ENCODE data around the gene SLC12A4. TPM values are rescaled to one million over a fixed set of nuclear protein-coding genes. Genes with fewer than 3 reads are reported as not detected.

The SLC12A4 gene
- total and polyA plus RNA-seq, 4 donors, result 8.0 to 37.3 (median 17.1) TPM

GRCh38 chr16:67969254-67970039 lies 1.0 kb upstream of the SLC12A4 start:
- peak overlapping the region; percentile 60 to 67 for H3K9ac ChIP-seq (ENCODE audit: low read depth in 1 of 2, low read length in 2 of 2)
- H3K36me3 ChIP-seq (ENCODE audit: control insufficient read depth in 4 of 4, insufficient read depth in 3 of 4, low read depth in 1 of 4, low read length in 3 of 4), result no peaks in the 10 kb centered on the region
- WGBS, result 55% methylated on average over 40 of the region's 40 CpGs
- TF ChIP-seq EGR1 (IDR thresholded peaks at IDR 0.05; ENCODE audit: low read depth in 2 of 2), result no peak
- TF ChIP-seq GABPA (IDR thresholded peaks at IDR 0.05 in 1 of 2, conservative IDR thresholded peaks at IDR 0.05 in 1 of 2), result no peak
- no peak for TF ChIP-seq TAF1 (conservative IDR thresholded peaks at IDR 0.05)
- no peaks in the 10 kb centered on the region for H3K27me3 ChIP-seq (ENCODE audit: control insufficient read depth in 4 of 4, insufficient read depth in 4 of 4, low read length in 3 of 4)
- peak overlapping the region; percentile 63 to 80 (median 76) for H3K4me3 ChIP-seq (ENCODE audit: low read depth in 1 of 3, low read length in 3 of 3)
- peak; percentile 66 for DNase-seq (ENCODE audit: low spot score)
- peak overlapping the region; percentile 80 to 91 for H3K27ac ChIP-seq (ENCODE audit: low read depth in 1 of 2, low read length in 2 of 2)
- peaks cover 3 to 26% (median 18%) of the 10 kb centered on the region in 4 donors for H3K4me1 ChIP-seq (ENCODE audit: control insufficient read depth in 4 of 4, insufficient read depth in 4 of 4, low read length in 3 of 4)
- no peaks in the 10 kb centered on the region for H3K9me3 ChIP-seq (ENCODE audit: control insufficient read depth in 4 of 4, low read length in 3 of 4)

- H3K9ac ChIP-seq (ENCODE audit: low read depth in 1 of 2, low read length in 2 of 2), result peak overlapping the region; percentile 57 to 88
- H3K27ac ChIP-seq (ENCODE audit: low read depth in 1 of 2, low read length in 2 of 2), result peak overlapping the region; percentile 80 to 91
- H3K36me3 ChIP-seq (ENCODE audit: control insufficient read depth in 4 of 4, insufficient read depth in 3 of 4, low read depth in 1 of 4, low read length in 3 of 4), result no peaks in the 10 kb centered on the region
- no peak for TF ChIP-seq HNF4G (IDR thresholded peaks at IDR 0.05)
- TF ChIP-seq JUND (IDR thresholded peaks at IDR 0.05), result no peak
- TF ChIP-seq RXRA (IDR thresholded peaks at IDR 0.05), result no peak
- no peak for TF ChIP-seq ZBTB33 (IDR thresholded peaks at IDR 0.05)
- no peak for TF ChIP-seq CTCF (IDR thresholded peaks at IDR 0.05; ENCODE audit: low read depth, low read length, missing input control)
- TF ChIP-seq HNF4A (conservative IDR thresholded peaks at IDR 0.05), result no peak
- TF ChIP-seq GABPA (IDR thresholded peaks at IDR 0.05 in 1 of 2, conservative IDR thresholded peaks at IDR 0.05 in 1 of 2), result no peak
- no peak for TF ChIP-seq NR2F2 (IDR thresholded peaks at IDR 0.05)
- no peak for TF ChIP-seq SP1 (IDR thresholded peaks at IDR 0.05)
- no peak for TF ChIP-seq EGR1 (IDR thresholded peaks at IDR 0.05; ENCODE audit: low read depth in 2 of 2)
- TF ChIP-seq REST (IDR thresholded peaks at IDR 0.05), result no peak
- no peak for TF ChIP-seq MAX (IDR thresholded peaks at IDR 0.05)
- no peak for TF ChIP-seq FOXA1 (IDR thresholded peaks at IDR 0.05)
- TF ChIP-seq ATF3 (IDR thresholded peaks at IDR 0.05), result no peak
- TF ChIP-seq RAD21 (IDR thresholded peaks at IDR 0.05), result no peak
- no peak for TF ChIP-seq FOXA2 (IDR thresholded peaks at IDR 0.05)
- no peak for TF ChIP-seq TAF1 (conservative IDR thresholded peaks at IDR 0.05)
- TF ChIP-seq YY1 (IDR thresholded peaks at IDR 0.05), result no peak
- 4% methylated on average over 45 of the region's 45 CpGs for WGBS
- H3K4me3 ChIP-seq (ENCODE audit: low read depth in 1 of 3, low read length in 3 of 3), result peak overlapping the region; percentile 66 to 82 (median 80)
- no peaks in the 10 kb centered on the region for H3K27me3 ChIP-seq (ENCODE audit: control insufficient read depth in 4 of 4, insufficient read depth in 4 of 4, low read length in 3 of 4)
- no peaks in the 10 kb centered on the region for H3K9me3 ChIP-seq (ENCODE audit: control insufficient read depth in 4 of 4, low read length in 3 of 4)
- peaks cover 3 to 26% (median 18%) of the 10 kb centered on the region in 4 donors for H3K4me1 ChIP-seq (ENCODE audit: control insufficient read depth in 4 of 4, insufficient read depth in 4 of 4, low read length in 3 of 4)
- peak; percentile 58 for DNase-seq (ENCODE audit: low spot score)
Measured at GRCh38 chr16:67967958-67968399, 458 bp downstream of the SLC12A4 start.

Measured in liver (tissue), 9 donors.